A549 (cell line): ENCODE data around the gene ARHGAP25.

Source experiments
- HMGXB4 ChIP-seq: fragments of 250-450 bp; sonication (Bioruptor Pico); IDR thresholded peaks from 2 replicates; pipeline ENCODE4 v1.5.0; 2021; ENCODE audit warnings: mild to moderate bottlenecking, moderate library complexity, borderline replicate concordance
- MAX ChIP-seq: IDR thresholded peaks from 2 replicates; pipeline ENCODE4 v1.6.1; 2012
- REST ChIP-seq: fragments of 200-600 bp; sonication (generic); IDR thresholded peaks from 2 replicates; pipeline ENCODE4 v1.6.1; 2016; ENCODE audit warnings: antibody characterized with exemption, mild to moderate bottlenecking, moderate library complexity
- TF ChIP-seq, protein P1 (sequence below): fragments of >200 bp; sonication (Bioruptor Twin); formaldehyde crosslinking; IDR thresholded peaks from 3 replicates; pipeline ENCODE4 v1.5.1; 2016
- TF ChIP-seq, protein P2 (sequence below): fragments of 150-350 bp; IDR thresholded peaks from 2 replicates; pipeline ENCODE4 v1.6.1; 2014; ENCODE audit warnings: low read depth, mild to moderate bottlenecking, low read length

DNA sequence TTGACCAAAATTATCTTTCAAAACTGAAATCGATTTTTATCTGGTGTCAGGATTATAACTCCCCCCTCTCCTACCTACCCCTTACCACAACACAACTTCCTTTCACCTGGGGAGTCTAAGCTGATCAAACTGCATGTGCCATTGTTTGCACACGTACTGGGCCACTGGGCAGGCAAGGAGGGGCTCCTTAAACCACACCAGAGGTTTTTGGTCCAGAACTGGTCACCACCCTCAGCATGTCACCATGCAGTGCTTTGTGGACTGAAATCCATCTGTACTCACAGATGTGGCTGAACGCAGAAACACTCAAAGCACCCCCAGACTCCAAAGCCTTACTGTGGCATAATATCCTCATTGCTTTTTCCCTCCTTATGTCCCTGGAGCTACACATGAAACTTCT is 13.9 kb upstream of the ARHGAP25 start:
- TF ChIP-seq REST, result no peak
- TF ChIP-seq, protein P1, sequence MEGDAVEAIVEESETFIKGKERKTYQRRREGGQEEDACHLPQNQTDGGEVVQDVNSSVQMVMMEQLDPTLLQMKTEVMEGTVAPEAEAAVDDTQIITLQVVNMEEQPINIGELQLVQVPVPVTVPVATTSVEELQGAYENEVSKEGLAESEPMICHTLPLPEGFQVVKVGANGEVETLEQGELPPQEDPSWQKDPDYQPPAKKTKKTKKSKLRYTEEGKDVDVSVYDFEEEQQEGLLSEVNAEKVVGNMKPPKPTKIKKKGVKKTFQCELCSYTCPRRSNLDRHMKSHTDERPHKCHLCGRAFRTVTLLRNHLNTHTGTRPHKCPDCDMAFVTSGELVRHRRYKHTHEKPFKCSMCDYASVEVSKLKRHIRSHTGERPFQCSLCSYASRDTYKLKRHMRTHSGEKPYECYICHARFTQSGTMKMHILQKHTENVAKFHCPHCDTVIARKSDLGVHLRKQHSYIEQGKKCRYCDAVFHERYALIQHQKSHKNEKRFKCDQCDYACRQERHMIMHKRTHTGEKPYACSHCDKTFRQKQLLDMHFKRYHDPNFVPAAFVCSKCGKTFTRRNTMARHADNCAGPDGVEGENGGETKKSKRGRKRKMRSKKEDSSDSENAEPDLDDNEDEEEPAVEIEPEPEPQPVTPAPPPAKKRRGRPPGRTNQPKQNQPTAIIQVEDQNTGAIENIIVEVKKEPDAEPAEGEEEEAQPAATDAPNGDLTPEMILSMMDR, result no peak
- TF ChIP-seq, protein P2, sequence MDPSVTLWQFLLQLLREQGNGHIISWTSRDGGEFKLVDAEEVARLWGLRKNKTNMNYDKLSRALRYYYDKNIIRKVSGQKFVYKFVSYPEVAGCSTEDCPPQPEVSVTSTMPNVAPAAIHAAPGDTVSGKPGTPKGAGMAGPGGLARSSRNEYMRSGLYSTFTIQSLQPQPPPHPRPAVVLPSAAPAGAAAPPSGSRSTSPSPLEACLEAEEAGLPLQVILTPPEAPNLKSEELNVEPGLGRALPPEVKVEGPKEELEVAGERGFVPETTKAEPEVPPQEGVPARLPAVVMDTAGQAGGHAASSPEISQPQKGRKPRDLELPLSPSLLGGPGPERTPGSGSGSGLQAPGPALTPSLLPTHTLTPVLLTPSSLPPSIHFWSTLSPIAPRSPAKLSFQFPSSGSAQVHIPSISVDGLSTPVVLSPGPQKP, result no peak
- no peak for TF ChIP-seq MAX
- no peak for TF ChIP-seq HMGXB4 (CRISPR knock-in tag)
